CD4-positive, alpha-beta T cell (primary cell): ENCODE measurements around the gene UBE2B. TPM values are rescaled to one million over a fixed set of nuclear protein-coding genes. Genes with fewer than 3 reads are reported as not detected.
A peak's percentile ranks its signal among the peaks of the same experiment; 100 is the strongest.

Experiments
- ATAC-seq: fragments of 200-7000 bp; cut with Tn5 transposase; one replicate; pipeline ENCODE4 v1.10.0; 2022; ENCODE audit warnings: mild to moderate bottlenecking; ENCODE audit not compliant: poor library complexity
- CTCF ChIA-PET: fragments of 350-600 bp; sonication (Branson Sonifier 250); formaldehyde crosslinking; loops from one replicate; lab custom pipeline; 2021; ENCODE audit warnings: antibody characterized with exemption, inconsistent platforms; lab: Charles Lee
- POLR2A ChIA-PET: fragments of 350-600 bp; sonication (Branson Sonifier 250); formaldehyde crosslinking; loops from one replicate; lab custom pipeline; 2021; ENCODE audit warnings: antibody characterized with exemption, inconsistent platforms; lab: Charles Lee
- DNase-seq, 14 experiments: peaks; one replicate each; pipeline ENCODE4 v3.0.0-alpha.2; 2013 to 2020; ENCODE audit warnings: mixed read lengths in 2 of 14
- H3K27ac ChIP-seq, 2 donors: one replicate each; pipeline versions ENCODE4 v1.5.1 to v1.7.0; 2013; ENCODE audit warnings: low read length in 2 of 2, low read depth in 1 of 2, mild to moderate bottlenecking in 1 of 2
- H3K27me3 ChIP-seq, 2 experiments: 1 replicate in 1 of 2; 2 replicates in 1 of 2; pipeline versions ENCODE4 v1.6.1 to v1.7.0; 2013; ENCODE audit warnings: low read length in 2 of 2, control low read depth in 1 of 2, mild to moderate bottlenecking in 1 of 2, moderate library complexity in 1 of 2; ENCODE audit not compliant: insufficient read depth in 2 of 2, control insufficient read depth in 1 of 2
- H3K36me3 ChIP-seq: one replicate; pipeline ENCODE4 v1.6.1; 2013; ENCODE audit warnings: low read length, control low read depth; ENCODE audit not compliant: insufficient read depth
- H3K4me1 ChIP-seq: one replicate; pipeline ENCODE4 v1.6.1; 2013; ENCODE audit warnings: low read length, control low read depth; ENCODE audit not compliant: insufficient read depth
- H3K4me3 ChIP-seq: one replicate; pipeline ENCODE4 v1.5.1; 2013; ENCODE audit warnings: mild to moderate bottlenecking, low read length, moderate library complexity
- H3K9me3 ChIP-seq, 2 experiments: 1 replicate in 1 of 2; 2 replicates in 1 of 2; pipeline versions ENCODE4 v1.6.1 to v1.7.0; 2013; ENCODE audit warnings: low read length in 2 of 2, mild to moderate bottlenecking in 2 of 2, control low read depth in 1 of 2, moderate library complexity in 1 of 2; ENCODE audit not compliant: control insufficient read depth in 1 of 2, insufficient read depth in 1 of 2
- H3K27ac Mint-ChIP-seq: one replicate; pipeline ENCODE4 v1.8.0; 2020; ENCODE audit warnings: mixed read lengths
- H3K27me3 Mint-ChIP-seq: one replicate; pipeline ENCODE4 v1.8.0; 2021; ENCODE audit warnings: mixed read lengths
- H3K36me3 Mint-ChIP-seq: one replicate; pipeline ENCODE4 v1.8.0; 2021; ENCODE audit warnings: low read depth, mixed read lengths
- H3K4me1 Mint-ChIP-seq: one replicate; pipeline ENCODE4 v1.8.0; 2021; ENCODE audit warnings: low read depth, mixed read lengths
- H3K4me3 Mint-ChIP-seq: one replicate; pipeline ENCODE4 v1.8.0; 2020; ENCODE audit warnings: mild to moderate bottlenecking, mixed read lengths
- H3K9me3 Mint-ChIP-seq: one replicate; pipeline ENCODE4 v1.8.0; 2020; ENCODE audit warnings: mixed read lengths
- intact Hi-C, 2 experiments: fragments of 100-400 bp; cut with DNase I in 1 of 2; cut with micrococcal nuclease in 1 of 2; formaldehyde crosslinking; loops; one replicate each; pipeline versions ENCODE4 v1.15.1 to v1.9.0; 2023 to 2025; cut with DNase I, micrococcal nuclease
- total RNA-seq, 174 experiments: library from RNA in 2 of 174; stranded (reverse) in 2 of 174; gene quantifications; one replicate each; pipeline ENCODE4 v1.2.3 and lab custom pipeline; 2021 to 2026
- TF ChIP-seq, protein P1 (sequence below): fragments of 200-600 bp; IDR thresholded peaks from one replicate; pipeline ENCODE4 v1.8.0; 2022; ENCODE audit warnings: antibody characterized with exemption, mild to moderate bottlenecking

Gene UBE2B
- total RNA-seq, 2 experiments from 2014 or later = 225 to 228 TPM

GRCh38 chr5:134394932-134395331, 23.6 kb downstream of the UBE2B start:
- ATAC-seq = no peak
- DNase-seq = no peak
- H3K4me3 Mint-ChIP-seq = no peak overlapping the region
- no peaks in the 10 kb centered on the region for H3K9me3 ChIP-seq
- H3K27me3 Mint-ChIP-seq = no peaks in the 10 kb centered on the region
- CTCF ChIA-PET = no interaction called here
- peaks cover 89% of the 10 kb centered on the region for H3K36me3 Mint-ChIP-seq
- no peaks in the 10 kb centered on the region for H3K9me3 Mint-ChIP-seq
- peaks cover 64% of the 10 kb centered on the region for H3K36me3 ChIP-seq
- TF ChIP-seq, protein P1, sequence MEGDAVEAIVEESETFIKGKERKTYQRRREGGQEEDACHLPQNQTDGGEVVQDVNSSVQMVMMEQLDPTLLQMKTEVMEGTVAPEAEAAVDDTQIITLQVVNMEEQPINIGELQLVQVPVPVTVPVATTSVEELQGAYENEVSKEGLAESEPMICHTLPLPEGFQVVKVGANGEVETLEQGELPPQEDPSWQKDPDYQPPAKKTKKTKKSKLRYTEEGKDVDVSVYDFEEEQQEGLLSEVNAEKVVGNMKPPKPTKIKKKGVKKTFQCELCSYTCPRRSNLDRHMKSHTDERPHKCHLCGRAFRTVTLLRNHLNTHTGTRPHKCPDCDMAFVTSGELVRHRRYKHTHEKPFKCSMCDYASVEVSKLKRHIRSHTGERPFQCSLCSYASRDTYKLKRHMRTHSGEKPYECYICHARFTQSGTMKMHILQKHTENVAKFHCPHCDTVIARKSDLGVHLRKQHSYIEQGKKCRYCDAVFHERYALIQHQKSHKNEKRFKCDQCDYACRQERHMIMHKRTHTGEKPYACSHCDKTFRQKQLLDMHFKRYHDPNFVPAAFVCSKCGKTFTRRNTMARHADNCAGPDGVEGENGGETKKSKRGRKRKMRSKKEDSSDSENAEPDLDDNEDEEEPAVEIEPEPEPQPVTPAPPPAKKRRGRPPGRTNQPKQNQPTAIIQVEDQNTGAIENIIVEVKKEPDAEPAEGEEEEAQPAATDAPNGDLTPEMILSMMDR = no peak
- no peak overlapping the region for H3K27ac ChIP-seq
- no peaks in the 10 kb centered on the region for H3K27me3 ChIP-seq
- no peak overlapping the region for H3K27ac Mint-ChIP-seq
- POLR2A ChIA-PET = interaction anchor here (1.6 to 2.4 kb wide), 2 partner anchors 11 to 23 kb away, joined by 3 to 8 read pairs; partner anchors contain the start of gene UBE2B
- intact Hi-C loops = no loop called here
- H3K4me1 Mint-ChIP-seq = peaks cover 5% of the 10 kb centered on the region
- no peaks in the 10 kb centered on the region for H3K4me1 ChIP-seq
- H3K4me3 ChIP-seq = no peak overlapping the region

GRCh38 chr5:134396274-134396673, 24.9 kb downstream of the UBE2B start:
- H3K9me3 ChIP-seq = no peaks in the 10 kb centered on the region
- H3K36me3 ChIP-seq = peaks cover 51% of the 10 kb centered on the region
- H3K36me3 Mint-ChIP-seq = peaks cover 84% of the 10 kb centered on the region
- TF ChIP-seq, protein P1 = no peak
- no peak overlapping the region for H3K4me3 ChIP-seq
- intact Hi-C loops = no loop called here
- H3K4me1 ChIP-seq = no peaks in the 10 kb centered on the region
- ChIA-PET POLR2A (interaction anchor here (0.9 to 1.4 kb wide), 2 partner anchors 15 to 152 kb away, joined by 3 read pairs; no protein-coding TSS in a partner anchor), CTCF (interaction anchor here (0.7 to 1.2 kb wide), 2 partner anchors 78 to 191 kb away, joined by 3 read pairs; no protein-coding TSS in a partner anchor)
- no peaks in the 10 kb centered on the region for H3K27me3 Mint-ChIP-seq
- no peak overlapping the region for H3K4me3 Mint-ChIP-seq
- no peak for DNase-seq
- peak overlapping the region; percentile 61 for H3K27ac Mint-ChIP-seq
- H3K4me1 Mint-ChIP-seq = peaks cover 5% of the 10 kb centered on the region
- no peaks in the 10 kb centered on the region for H3K27me3 ChIP-seq
- ATAC-seq = no peak
- no peaks in the 10 kb centered on the region for H3K9me3 Mint-ChIP-seq
- H3K27ac ChIP-seq = no peak overlapping the region

GRCh38 chr5:134397196-134397595, 25.8 kb downstream of the UBE2B start:
- ChIA-PET POLR2A (interaction anchor here (0.7 to 1.4 kb wide), 3 partner anchors 11 to 151 kb away, joined by 3 read pairs; no protein-coding TSS in a partner anchor), CTCF (interaction anchor here (1.2 kb wide), 2 partner anchors 15 to 190 kb away, joined by 3 to 4 read pairs; partner anchors contain the start of gene CDKN2AIPNL)
- no peak overlapping the region for H3K27ac ChIP-seq
- Mint-ChIP-seq H3K27ac (no peak overlapping the region), H3K9me3 (no peaks in the 10 kb centered on the region), H3K4me1 (peaks cover 5% of the 10 kb centered on the region), H3K27me3 (no peaks in the 10 kb centered on the region), H3K36me3 (peaks cover 81% of the 10 kb centered on the region), H3K4me3 (no peak overlapping the region)
- no peaks in the 10 kb centered on the region for H3K9me3 ChIP-seq
- H3K36me3 ChIP-seq = peaks cover 41% of the 10 kb centered on the region
- no peak overlapping the region for H3K4me3 ChIP-seq
- ATAC-seq (no peak), DNase-seq (no peak)
- intact Hi-C loops = no loop called here
- H3K27me3 ChIP-seq = no peaks in the 10 kb centered on the region
- no peaks in the 10 kb centered on the region for H3K4me1 ChIP-seq
- TF ChIP-seq, protein P1 = no peak
